HG03378 (cell line): ENCODE measurements around the gene HINT3.
"Not testable (repeated sequence)": the region's sequence is repeated elsewhere in the genome, so short reads cannot be mapped to it uniquely, and the experiment has no call there.

Experiments used
- ATAC-seq: cut with Tn5 transposase; IDR thresholded peaks from one replicate; pipeline ENCODE4 v1.9.1; 2021; ENCODE audit warnings: mild to moderate bottlenecking, moderate library complexity; ENCODE audit not compliant: unreplicated experiment

Gene HINT3

DNA sequence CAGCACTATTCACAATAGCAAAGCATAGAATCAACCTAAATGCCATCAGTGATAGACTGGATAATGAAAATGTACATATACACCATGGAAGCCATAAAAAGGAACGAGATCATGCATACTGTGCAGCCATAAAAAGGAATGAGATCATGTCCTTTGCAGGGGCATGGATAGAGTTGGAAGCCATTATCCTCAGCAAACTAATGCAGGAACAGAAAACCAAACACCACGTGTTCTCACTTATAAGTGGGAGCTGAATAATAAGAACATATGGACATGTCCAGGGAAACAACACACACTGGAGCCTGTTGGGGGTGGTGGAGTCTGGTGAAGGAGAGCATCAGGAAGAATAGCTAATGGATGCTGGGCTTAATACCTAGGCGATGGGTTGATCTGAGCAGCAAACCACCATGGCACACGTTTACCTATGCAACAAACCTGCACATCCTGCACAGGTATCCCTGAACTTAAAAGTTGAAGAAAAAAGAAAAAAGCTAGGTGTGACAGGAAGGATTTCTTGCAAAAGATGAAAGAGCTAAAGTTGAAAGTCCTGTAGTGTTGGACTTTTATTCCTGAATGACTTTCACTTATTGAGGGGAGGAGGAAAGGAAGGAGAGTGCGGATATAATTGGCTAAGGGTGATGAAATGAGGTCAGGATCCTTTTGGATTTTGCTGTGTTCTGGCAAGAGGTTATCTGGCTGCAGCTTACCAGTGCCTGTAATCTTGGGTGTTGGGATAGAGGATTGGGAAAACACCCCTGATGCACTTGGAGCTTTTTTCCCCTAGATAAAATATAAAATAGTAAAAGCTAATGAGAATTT, 38.3 kb downstream of the HINT3 start:
- no peak for ATAC-seq

DNA sequence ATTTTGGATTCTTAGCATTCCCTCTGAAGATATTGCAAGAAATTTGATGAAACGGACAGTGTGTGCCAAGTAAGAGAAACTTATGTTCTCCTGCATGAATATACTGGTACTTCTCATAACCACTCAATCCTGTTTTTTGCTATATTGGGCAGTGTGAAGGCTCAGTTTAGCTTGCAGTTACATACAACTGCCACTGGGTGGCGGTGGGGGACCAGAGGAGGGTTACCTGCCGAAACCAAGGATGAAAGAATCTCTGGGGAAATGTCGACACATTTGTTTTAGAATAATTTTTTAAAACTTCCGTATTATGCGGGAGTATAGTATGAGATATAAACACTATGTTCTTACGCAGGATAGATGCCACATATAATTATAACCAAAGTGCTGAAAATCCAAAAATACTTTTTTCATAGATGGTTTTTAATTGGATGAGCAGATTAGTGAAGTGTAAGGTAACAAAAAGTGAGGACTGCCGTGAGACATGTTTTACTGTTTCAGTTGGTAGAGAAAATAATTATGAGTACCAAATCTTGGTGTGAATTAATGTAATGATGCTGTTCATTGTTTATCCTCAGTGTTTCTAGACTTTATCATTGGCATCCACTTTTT, 39.5 kb downstream of the HINT3 start:
- peak; percentile 97 for ATAC-seq

DNA sequence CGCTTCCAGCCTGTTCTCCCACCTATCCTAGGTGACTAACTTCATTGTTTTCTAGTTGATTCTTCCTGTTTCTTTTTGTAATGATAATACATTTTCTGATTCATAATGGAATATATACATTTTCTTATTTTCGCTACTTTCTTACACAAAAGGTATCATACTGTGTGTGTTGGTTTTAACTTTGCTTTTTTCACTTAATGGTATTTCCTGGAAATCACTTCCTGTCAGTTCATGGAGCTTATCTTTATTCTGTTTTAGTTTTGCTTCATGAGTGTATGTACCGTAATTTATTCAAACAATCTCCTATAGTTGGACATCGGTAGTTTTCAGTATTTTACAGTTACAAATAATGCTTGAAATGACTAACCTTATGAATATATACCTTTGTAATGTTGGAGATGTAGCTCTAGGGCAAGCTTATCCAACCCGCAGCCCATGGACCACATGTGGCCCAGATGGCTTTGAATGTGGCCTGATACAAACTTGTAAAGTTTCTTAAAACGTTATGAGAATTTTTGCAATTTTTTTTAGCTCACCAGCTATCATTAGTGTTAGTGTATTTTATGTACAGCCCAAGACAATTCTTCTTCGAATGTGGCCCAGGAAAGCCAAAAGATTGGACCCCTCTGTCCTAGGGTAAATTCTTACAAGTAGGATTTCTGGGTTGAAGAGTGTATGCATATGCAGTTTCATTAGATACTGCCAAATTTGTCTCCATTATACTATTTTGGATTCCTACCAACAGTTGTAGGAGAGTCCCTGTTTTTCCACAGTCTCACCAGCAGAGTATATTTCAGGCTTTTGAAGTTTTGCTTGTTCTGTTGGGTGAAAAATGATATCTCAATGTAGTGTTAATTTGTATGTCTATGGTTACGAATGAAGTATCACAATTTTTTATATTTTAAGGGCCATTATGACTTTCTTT, 46.4 kb downstream of the HINT3 start:
- ATAC-seq: no peak

DNA sequence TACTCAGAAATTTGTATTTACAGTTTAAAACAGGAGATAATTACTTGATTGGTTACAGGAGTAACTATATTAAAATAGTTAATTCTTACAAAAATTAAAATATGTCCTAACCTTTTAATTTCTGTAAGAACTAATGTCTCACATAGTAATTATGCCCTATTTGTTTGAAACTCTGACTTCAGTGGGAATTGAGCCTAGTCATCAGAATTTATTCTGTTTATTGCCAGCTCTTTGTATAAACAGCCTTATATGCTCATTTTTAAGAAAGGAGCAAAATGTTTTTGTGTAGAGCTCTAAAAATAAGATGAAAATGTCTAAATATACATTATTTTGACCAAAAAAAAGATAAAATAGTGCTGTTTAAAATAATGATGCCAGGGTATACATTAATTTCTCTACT, 51.2 kb downstream of the HINT3 start:
- ATAC-seq: no peak

DNA sequence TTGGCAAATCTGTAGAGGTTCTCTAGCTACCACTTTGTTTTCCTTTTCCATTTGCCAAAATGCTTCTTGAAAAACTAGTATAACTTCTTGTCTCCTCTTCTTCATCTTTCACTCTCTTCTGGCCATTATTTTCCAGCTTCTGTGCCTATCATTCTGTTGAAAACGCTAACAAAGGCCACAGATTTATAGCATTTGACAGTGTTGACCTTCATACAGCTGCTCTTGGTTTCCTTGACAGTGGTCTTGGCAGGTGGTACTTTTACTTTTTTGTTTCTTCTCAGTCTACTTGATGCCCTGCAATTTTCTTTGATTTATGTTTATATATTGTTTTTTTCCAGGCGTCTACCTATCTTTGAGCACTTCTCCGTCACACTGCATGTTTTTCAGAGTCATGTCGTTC, 53.5 kb downstream of the HINT3 start:
- no peak for ATAC-seq

DNA sequence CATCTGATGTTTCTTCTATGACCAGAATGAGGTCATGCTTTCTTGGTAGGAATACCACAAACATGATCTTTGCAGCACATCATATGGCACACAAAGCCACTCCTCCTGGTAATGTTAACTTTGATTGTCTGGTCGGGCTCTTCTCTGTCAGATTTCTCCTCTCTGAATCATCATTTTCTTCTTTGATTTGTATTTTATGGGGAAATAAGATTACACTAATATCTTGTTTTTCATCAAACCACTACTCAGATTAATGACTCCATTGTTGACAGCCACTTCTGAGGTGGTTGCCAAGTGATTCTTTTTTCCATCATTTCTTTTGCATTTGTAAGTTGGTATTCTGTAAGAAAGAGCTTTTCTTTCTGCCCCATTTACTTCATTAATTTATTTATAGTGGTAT, 59.3 kb downstream of the HINT3 start:
- ATAC-seq: no peak

DNA sequence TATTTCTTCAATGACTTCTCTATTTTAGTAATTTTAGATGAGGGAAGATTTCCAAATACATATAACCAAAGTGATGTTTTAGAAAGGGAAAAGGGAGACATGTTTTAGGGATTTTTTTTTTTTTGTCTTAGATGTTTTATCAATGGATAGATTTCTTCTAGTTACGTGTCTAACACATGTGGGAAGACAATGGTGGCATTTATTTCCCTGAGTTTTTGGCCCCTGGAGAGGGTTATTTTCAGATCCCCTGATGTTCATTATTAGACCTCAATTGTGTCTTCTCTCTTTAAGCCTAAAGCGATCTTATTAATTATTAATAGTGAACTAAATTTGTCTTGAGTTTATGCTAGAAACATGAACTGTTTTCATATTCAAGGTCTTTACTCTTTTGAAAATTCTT, 60.0 kb downstream of the HINT3 start:
- no peak for ATAC-seq

DNA sequence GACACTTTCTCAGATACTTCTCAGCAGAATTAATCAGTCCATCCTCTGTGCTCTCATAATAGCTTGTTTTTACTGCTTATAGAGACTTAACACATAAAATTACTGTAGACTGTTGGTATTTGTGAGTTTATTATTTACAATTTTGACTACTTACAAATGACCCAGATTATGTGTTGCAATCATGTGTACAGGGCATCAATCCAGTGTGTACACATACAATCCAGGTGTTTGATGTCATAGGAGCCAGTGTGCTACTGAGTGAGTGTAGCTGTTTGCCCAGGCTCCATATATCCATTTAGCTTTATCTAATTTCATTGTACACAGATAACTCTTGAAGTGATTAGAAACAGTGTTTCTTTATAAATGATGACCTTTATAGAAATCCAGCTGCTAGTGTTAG, 61.1 kb downstream of the HINT3 start:
- ATAC-seq: no peak

DNA sequence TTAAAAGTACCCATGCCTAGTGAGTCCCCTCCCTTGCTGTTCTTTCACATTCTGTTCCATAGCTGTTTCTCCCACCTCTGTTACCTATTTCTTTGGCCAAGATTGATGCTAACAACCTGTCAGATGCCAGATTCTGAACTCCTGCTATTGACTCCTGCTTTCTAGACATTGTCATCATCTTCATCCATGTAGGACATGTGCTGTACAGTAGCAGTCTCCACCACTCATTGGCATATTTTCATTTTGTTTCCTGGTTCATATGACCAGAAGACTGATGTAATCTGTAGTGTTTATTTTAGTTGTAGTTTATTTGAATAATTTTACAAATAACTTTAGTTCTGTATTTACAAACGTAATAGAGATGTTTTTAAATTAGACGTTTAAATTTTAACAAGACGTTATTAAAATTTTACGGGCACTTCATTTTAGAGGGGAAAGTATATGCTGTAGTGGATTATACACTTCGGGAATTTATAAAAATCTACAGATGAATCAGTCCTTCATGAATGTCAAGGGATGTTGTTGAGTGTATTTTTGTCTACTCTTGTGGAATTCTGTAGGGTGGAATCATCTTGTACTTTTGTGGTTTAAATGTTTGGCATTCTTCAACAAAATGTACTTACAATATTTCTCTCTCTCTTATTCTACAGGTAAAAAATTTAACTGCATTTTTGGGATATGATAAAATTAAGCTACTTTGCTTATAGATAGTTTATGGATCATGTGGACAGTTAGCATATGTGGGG, 63.9 kb downstream of the HINT3 start:
- no peak for ATAC-seq

DNA sequence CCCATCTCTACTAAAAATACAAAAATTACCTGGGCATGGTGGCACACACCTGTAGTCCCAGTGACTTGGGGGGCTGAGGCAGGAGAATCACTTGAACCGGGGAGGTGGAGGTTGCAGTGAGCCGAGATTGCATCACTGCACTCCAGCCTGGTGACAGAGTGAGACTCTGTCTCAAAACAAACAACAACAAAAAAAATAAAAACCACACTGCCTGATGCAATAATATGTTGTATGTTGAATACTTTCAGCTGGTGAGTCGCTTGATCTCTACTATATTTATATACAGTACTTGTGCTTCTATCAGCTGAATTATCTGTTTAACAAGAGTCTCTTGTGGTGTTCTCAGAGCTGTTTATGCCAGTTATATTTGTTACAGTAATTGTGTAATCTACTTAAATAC, 66.9 kb downstream of the HINT3 start:
- not testable (repeated sequence) for ATAC-seq

DNA sequence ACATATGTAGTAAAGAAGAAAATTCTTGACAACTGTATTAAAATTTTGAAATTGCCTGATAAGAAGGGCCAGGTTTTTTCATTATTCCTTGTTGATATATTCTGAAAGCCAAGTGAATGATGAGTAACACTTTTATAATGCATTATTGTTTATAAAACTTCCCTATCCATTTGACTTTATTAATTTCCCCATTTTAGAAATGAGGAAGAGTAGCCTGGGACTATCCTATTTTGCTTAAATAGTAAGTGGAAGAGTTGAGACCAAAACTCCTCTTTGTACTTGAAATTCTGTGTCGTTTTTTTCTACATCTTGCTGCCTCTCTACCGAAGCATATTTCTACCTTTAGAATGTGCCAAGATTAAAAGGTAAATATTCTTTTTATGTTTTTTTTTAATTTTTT, 69.4 kb downstream of the HINT3 start:
- ATAC-seq: no peak

DNA sequence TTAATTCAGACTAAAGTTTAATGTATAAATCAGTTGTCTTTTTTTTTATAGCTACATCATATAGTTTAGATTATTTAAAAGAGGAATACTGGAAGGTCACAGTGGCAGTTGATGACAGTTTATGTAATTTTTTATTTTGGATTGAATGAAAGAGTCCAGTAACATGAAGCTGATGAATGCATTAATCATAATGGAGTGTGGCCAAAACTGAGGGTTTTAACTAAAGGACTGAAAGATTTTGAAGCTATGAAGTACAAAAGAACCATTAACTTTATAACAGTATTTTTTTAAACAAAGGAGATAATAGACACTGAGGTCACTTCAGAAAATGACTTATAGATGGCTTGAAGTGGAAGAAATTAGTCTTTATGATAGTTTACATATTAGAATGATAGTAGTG, 71.0 kb downstream of the HINT3 start:
- ATAC-seq: no peak
